ENCODE data around the gene VDR.

DNA sequence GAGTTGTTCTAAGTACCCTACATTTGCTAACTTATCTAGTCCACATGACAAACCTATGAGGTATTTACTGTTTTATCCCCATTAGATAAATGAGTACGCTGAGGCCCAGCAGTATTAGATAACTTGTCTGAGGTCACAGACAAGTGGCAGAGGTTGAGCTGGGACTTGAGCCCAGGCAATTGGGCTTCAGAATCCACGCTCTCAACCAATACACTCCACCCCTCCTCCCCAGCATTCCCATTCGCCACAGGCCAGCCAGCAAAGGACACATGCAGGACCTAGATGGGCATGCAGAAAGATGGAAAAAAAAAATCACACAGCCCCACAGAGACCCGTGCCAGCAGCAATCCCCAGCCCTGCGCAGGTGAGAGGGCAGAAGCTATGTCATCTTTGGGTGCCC, 97.5 kb downstream of the VDR start:
- TF ChIP-seq, protein P1, sequence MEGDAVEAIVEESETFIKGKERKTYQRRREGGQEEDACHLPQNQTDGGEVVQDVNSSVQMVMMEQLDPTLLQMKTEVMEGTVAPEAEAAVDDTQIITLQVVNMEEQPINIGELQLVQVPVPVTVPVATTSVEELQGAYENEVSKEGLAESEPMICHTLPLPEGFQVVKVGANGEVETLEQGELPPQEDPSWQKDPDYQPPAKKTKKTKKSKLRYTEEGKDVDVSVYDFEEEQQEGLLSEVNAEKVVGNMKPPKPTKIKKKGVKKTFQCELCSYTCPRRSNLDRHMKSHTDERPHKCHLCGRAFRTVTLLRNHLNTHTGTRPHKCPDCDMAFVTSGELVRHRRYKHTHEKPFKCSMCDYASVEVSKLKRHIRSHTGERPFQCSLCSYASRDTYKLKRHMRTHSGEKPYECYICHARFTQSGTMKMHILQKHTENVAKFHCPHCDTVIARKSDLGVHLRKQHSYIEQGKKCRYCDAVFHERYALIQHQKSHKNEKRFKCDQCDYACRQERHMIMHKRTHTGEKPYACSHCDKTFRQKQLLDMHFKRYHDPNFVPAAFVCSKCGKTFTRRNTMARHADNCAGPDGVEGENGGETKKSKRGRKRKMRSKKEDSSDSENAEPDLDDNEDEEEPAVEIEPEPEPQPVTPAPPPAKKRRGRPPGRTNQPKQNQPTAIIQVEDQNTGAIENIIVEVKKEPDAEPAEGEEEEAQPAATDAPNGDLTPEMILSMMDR (conservative IDR thresholded peaks at IDR 0.05 in 1 of 2, IDR thresholded peaks at IDR 0.05 in 1 of 2; ENCODE audit: low read depth in 1 of 2, low read length in 2 of 2) = no peak
- TF ChIP-seq EZH2 (IDR thresholded peaks at IDR 0.05; ENCODE audit: low read length, missing control alignments) = no peak
